OCI-LY1 (cell line): ENCODE measurements around the gene TMOD3.

ENCODE experiments used
- H2AFZ ChIP-seq: fragments of 200-600 bp; sonication (generic), shearing (Covaris generic); 2 replicates; pipeline ENCODE4 v1.6.0; 2014; ENCODE audit warnings: antibody characterized with exemption, mild to moderate bottlenecking, low read length
- H3F3A ChIP-seq: fragments of 200-600 bp; sonication (generic), shearing (Covaris generic); 2 replicates; pipeline ENCODE4 v1.6.0; 2014; ENCODE audit warnings: mild to moderate bottlenecking, antibody characterized with exemption, low read length, moderate library complexity; ENCODE audit not compliant: insufficient read depth
- H3K27ac ChIP-seq: fragments of 200-600 bp; sonication (generic); 2 replicates; pipeline ENCODE4 v1.5.1; 2014; ENCODE audit warnings: low read length, mixed run types, mild to moderate bottlenecking, low read depth; ENCODE audit not compliant: poor library complexity, severe bottlenecking
- H3K27me3 ChIP-seq: fragments of 200-600 bp; sonication (generic); 2 replicates; pipeline ENCODE4 v1.6.0; 2014; ENCODE audit warnings: antibody characterized with exemption, mild to moderate bottlenecking, low read length, moderate library complexity; ENCODE audit not compliant: insufficient read depth
- H3K36me3 ChIP-seq: fragments of 200-600 bp; sonication (generic); 2 replicates; pipeline ENCODE4 v1.6.1; 2014; ENCODE audit warnings: mild to moderate bottlenecking, antibody characterized with exemption, low read length, moderate library complexity, mixed read lengths; ENCODE audit not compliant: insufficient read depth
- H3K4me1 ChIP-seq: fragments of 200-600 bp; sonication (generic); 2 replicates; pipeline ENCODE4 v1.5.1; 2014; ENCODE audit warnings: mild to moderate bottlenecking, low read length, moderate library complexity; ENCODE audit not compliant: insufficient read depth, severe bottlenecking
- H3K4me2 ChIP-seq: fragments of 200-600 bp; sonication (generic), shearing (Covaris generic); 2 replicates; pipeline ENCODE4 v1.6.1; 2014; ENCODE audit warnings: low read length
- H3K4me3 ChIP-seq: fragments of 200-600 bp; sonication (generic); 2 replicates; pipeline ENCODE4 v1.5.1; 2014; ENCODE audit warnings: low read length, low read depth, mild to moderate bottlenecking, mixed read lengths; ENCODE audit not compliant: poor library complexity, severe bottlenecking
- H3K79me2 ChIP-seq: fragments of 200-600 bp; shearing (Covaris generic); 2 replicates; pipeline ENCODE4 v1.6.1; 2016; ENCODE audit warnings: mixed run types, low read length, mixed read lengths; ENCODE audit not compliant: insufficient read depth
- H3K9ac ChIP-seq: fragments of 200-600 bp; sonication (generic), shearing (Covaris generic); 2 replicates; pipeline ENCODE4 v1.6.1; 2014; ENCODE audit warnings: mild to moderate bottlenecking, low read length, mixed read lengths
- H3K9me2 ChIP-seq: fragments of 200-600 bp; sonication (generic), shearing (Covaris generic); 2 replicates; pipeline ENCODE4 v1.6.1; 2014; ENCODE audit warnings: low read depth, mild to moderate bottlenecking, low read length, mixed read lengths
- H3K9me3 ChIP-seq: fragments of 200-600 bp; shearing (Covaris generic); 2 replicates; pipeline ENCODE4 v1.6.1; 2014; ENCODE audit warnings: low read length, mixed read lengths
- H4K20me1 ChIP-seq: fragments of 200-600 bp; sonication (generic), shearing (Covaris generic); 2 replicates; pipeline ENCODE4 v1.6.0; 2016; ENCODE audit warnings: mild to moderate bottlenecking, low read length; ENCODE audit not compliant: insufficient read depth
- EZH2 ChIP-seq: fragments of 200-600 bp; sonication (generic), shearing (Covaris generic); IDR thresholded peaks from 2 replicates; pipeline ENCODE4 v1.8.0; 2017; ENCODE audit warnings: borderline replicate concordance, mixed run types, mild to moderate bottlenecking, antibody characterized with exemption, low read length, moderate library complexity, mixed read lengths
- TF ChIP-seq, protein P1 (sequence below): fragments of 200-600 bp; sonication (generic), shearing (Covaris generic); IDR thresholded peaks from 2 replicates; pipeline ENCODE4 v1.5.1; 2017; ENCODE audit warnings: mild to moderate bottlenecking, antibody characterized with exemption, low read length, moderate library complexity, mixed read lengths

Gene TMOD3

GRCh38 chr15:51936105-51936478 is 106.6 kb downstream of the TMOD3 start:
- peak overlapping the region; percentile 28 for H3K4me3 ChIP-seq
- no peaks in the 10 kb centered on the region for H3K79me2 ChIP-seq
- H3K9ac ChIP-seq = peak overlapping the region; percentile 49; the same call in 1 of the 2 replicates
- H3K36me3 ChIP-seq = peaks cover 26% of the 10 kb centered on the region
- no peaks in the 10 kb centered on the region for H3K9me2 ChIP-seq
- peak overlapping the region; percentile 84 for H3K27ac ChIP-seq
- H4K20me1 ChIP-seq = no peaks in the 10 kb centered on the region
- peaks cover 40% of the 10 kb centered on the region for H3K4me1 ChIP-seq
- TF ChIP-seq EZH2 = no peak
- TF ChIP-seq, protein P1, sequence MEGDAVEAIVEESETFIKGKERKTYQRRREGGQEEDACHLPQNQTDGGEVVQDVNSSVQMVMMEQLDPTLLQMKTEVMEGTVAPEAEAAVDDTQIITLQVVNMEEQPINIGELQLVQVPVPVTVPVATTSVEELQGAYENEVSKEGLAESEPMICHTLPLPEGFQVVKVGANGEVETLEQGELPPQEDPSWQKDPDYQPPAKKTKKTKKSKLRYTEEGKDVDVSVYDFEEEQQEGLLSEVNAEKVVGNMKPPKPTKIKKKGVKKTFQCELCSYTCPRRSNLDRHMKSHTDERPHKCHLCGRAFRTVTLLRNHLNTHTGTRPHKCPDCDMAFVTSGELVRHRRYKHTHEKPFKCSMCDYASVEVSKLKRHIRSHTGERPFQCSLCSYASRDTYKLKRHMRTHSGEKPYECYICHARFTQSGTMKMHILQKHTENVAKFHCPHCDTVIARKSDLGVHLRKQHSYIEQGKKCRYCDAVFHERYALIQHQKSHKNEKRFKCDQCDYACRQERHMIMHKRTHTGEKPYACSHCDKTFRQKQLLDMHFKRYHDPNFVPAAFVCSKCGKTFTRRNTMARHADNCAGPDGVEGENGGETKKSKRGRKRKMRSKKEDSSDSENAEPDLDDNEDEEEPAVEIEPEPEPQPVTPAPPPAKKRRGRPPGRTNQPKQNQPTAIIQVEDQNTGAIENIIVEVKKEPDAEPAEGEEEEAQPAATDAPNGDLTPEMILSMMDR = no peak
- peak overlapping the region; percentile 59 for H3K4me2 ChIP-seq
- no peaks in the 10 kb centered on the region for H3K27me3 ChIP-seq
- H3F3A ChIP-seq = peaks cover 12% of the 10 kb centered on the region; the same call in 1 of the 2 replicates
- no peak overlapping the region for H2AFZ ChIP-seq
- no peaks in the 10 kb centered on the region for H3K9me3 ChIP-seq

DNA sequence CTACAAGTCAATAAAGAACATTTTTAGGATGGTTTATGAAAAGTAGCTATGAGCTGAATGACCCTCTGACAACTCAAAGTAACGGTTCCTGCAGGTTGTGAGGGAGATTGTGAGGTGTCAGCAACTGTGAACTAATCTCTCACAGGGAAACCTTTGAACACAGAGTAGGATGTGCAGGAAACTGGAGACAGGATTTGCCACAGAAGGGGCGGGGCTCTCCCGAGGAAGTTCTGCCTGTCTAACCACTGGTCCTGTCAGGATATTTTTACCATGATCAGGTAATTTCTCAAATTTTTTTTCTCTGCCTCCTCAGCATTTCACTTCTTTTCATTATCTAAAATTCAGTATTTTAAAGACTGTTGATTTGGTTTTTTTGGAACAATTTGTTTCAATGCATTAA is 108.8 kb downstream of the TMOD3 start:
- no peak overlapping the region for H3K27ac ChIP-seq
- H3K36me3 ChIP-seq = peaks cover 37% of the 10 kb centered on the region
- no peak overlapping the region for H3K4me2 ChIP-seq
- no peaks in the 10 kb centered on the region for H3K79me2 ChIP-seq
- no peaks in the 10 kb centered on the region for H3K27me3 ChIP-seq
- H3K9me2 ChIP-seq = no peaks in the 10 kb centered on the region
- H3K4me3 ChIP-seq = no peak overlapping the region
- no peaks in the 10 kb centered on the region for H4K20me1 ChIP-seq
- H3K9ac ChIP-seq = no peak overlapping the region
- TF ChIP-seq, protein P1 = no peak
- no peak for TF ChIP-seq EZH2
- H2AFZ ChIP-seq = no peak overlapping the region
- H3K4me1 ChIP-seq = peaks cover 38% of the 10 kb centered on the region
- peaks cover 12% of the 10 kb centered on the region; the same call in 1 of the 2 replicates for H3F3A ChIP-seq
- no peaks in the 10 kb centered on the region for H3K9me3 ChIP-seq

GRCh38 chr15:51939216-51939615 is 109.8 kb downstream of the TMOD3 start:
- no peak for TF ChIP-seq EZH2
- TF ChIP-seq, protein P1 = no peak
- Histone ChIP-seq H3K9me2 (no peaks in the 10 kb centered on the region), H3K4me1 (peaks cover 28% of the 10 kb centered on the region), H2AFZ (no peak overlapping the region), H3K4me2 (no peak overlapping the region), H4K20me1 (no peaks in the 10 kb centered on the region), H3K36me3 (peaks cover 45% of the 10 kb centered on the region), H3K4me3 (no peak overlapping the region), H3K27ac (no peak overlapping the region), H3K9ac (no peak overlapping the region), H3K9me3 (no peaks in the 10 kb centered on the region), H3K27me3 (no peaks in the 10 kb centered on the region), H3F3A (peaks cover 12% of the 10 kb centered on the region; the same call in 1 of the 2 replicates), H3K79me2 (no peaks in the 10 kb centered on the region)
